GM19023 (cell line): ENCODE results near the gene RDH12.

Experiments
- ATAC-seq: cut with Tn5 transposase; IDR thresholded peaks from one replicate; pipeline ENCODE4 v1.9.1; 2021; ENCODE audit warnings: mild to moderate bottlenecking, moderate library complexity; ENCODE audit not compliant: unreplicated experiment

RDH12 gene

DNA sequence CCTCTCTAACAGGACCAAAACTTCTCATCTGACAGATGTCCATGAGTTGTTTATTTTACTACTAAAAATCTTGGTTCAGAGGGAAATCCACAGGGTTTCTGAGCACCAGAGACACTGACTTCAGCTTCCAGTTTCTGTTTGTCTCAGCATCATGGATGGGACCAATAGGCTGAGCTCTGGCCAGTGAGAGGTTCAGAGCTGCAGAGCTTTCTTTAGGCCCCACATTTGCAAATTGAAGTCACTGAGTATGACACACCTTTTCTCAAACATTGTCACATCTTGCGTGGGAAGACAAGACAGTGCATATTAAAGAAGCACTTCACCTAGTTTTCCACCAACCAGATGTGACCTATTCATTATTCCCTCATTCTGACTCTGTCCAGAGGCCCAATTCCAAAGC, 45.2 kb downstream of the RDH12 start:
- ATAC-seq: no peak

DNA sequence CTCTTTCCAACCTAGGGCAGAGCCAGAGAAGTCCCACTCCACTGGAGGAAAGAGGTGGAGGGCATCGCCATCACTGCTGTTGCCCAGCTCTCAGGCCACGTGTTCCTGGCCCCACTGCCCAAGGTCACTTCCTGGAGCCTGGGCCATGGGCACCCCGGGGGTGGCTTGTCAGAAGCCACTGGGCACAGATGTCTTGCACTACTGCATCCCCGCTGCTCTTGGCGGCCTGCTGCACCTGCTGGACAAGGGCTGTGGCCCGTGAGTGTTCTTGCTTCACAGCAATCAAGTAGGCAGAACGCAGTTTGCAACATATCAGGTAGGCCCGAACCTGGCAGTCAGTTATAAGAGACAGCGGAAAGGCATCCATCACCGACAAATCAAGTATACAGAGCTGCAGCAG, 46.6 kb downstream of the RDH12 start:
- ATAC-seq: no peak

DNA sequence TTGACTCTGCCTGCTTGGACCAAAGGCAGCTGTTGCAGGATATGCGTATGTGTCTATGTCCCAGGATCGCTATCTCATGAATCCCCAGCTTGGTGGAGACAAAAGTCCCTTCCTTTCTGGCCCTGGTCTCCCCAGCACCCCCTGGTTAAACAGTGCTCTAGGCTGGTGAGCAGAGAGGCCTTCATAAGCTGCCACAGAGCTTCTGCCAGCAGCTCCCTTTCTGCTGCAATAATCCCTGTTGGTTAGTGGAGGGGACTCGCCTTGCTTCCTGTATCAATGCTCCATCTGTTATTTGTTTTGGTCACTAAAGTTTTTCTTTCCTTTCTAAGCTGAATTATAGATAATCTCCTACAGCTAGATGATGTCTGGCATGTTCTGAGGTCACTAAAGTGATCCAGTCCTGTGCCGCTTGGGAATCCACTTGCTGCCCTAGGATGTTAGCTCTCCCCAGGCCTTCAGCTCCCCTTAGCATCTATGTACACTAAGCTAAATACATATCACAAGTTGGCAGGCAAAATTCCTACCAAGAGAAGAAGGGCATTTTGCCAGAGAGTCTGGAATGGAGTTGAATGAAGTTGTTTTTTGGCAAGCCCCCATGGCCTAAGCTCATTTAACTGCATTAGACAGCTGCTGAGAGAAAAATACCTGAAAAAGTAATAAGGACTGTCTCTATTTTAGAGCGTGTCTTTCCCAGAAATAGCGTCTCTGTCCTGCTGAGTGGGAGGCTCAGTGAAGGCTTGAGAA, 47.8 kb downstream of the RDH12 start:
- no peak for ATAC-seq

DNA sequence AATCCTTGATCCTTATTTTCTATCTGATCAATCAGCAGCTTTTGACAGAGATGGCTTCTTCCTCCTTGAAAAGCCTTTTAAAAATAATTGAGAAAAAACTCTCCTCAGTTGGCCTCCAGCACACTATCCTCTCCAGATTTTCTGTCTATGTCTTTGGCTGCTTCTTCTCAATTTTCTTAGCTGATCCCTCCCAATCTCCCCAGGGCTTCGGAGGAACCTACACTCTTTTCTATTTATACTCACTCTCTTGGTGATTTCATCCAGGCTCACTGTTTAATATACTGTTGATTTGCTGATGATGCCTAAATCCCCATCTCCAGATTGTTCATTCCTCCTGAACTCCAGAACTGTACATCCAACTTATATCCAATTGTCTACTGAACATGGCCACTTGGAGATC, 54.8 kb downstream of the RDH12 start:
- no peak for ATAC-seq

DNA sequence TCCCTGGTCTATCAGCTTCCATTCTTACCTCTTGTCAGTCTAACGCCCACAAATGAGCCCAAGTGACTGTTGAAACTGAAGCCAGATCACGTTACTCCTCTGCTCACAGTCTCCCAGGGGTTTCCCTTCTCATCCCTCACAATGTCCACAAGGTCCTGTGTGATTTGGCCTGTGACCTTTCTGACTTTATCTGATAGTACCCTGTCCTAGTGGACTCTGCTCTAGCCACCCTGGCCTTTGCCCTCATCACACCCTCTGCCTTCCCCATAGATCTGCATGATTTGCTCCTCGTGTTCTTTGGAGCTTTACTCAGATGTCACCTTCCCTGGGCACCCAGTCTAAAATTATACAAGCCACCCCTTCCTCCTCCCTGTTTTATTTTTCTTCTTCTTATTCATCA, 55.5 kb downstream of the RDH12 start:
- no peak for ATAC-seq

DNA sequence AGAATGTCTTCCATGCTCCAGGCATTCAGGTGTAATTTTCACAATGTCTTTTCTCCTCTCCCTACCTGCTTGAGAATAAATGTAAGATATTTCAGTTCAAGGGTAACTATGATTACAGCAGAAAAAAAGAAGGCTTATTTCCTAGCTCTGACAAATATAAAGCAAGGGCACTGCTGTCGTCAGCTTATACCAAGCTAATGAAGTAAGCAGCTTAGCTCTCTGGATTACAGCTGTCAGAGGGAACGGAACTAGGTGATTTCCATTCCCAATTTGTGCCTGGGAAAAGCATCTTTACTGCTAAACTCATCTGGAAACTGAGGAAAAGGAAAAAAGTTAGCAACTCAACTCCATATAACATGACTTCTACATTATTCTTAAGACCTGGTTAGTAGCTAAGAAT, 58.2 kb downstream of the RDH12 start:
- no peak for ATAC-seq

DNA sequence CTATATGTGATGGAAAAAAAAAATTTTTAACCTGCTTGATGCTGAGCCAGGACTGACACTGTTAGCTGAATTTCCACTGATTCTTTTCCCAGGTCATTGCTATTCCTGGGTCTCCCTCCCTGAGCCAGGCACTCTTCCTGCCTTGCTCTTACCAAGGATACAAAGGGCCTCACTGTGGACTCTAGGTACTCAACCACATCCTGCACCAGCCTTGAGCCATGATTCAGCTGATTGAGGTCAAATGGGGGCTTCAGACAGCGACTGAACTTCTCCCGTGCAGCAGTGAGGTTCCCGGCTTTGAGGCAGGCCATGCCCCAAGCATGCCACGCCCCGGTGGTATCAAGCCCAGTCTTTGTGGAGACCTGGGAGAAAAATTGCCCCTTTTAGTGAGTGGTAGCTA, 60.4 kb downstream of the RDH12 start:
- ATAC-seq: no peak

DNA sequence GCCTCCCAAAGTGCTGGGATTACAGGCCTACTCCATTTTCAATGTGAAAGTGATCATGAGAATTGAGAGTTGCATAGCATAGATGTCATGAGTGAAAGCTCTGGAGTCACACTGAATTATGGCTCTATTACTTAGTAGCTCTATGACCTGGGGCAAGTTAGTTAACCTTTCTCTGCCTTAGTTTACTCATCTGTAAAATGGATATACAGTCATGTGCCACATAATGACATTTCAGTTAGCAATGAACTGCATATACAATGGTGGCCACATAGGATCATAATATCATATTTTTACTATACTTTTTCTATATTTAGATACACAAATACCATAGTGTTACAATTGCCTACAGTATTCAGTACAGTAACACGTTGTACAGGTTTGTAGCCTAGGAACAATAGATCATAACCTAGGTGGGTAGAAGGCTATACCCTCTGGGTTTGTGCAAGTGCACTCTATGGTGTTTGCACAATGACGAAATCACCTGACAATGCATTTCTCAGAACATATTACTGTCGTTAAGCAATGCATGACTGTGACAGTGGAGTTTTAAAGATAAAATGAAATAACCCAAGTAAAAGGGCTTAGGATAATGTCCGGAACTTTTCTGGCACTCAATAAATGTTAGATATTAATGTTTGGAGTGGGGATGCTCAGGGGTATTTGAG, 61.6 kb downstream of the RDH12 start:
- ATAC-seq: no peak

DNA sequence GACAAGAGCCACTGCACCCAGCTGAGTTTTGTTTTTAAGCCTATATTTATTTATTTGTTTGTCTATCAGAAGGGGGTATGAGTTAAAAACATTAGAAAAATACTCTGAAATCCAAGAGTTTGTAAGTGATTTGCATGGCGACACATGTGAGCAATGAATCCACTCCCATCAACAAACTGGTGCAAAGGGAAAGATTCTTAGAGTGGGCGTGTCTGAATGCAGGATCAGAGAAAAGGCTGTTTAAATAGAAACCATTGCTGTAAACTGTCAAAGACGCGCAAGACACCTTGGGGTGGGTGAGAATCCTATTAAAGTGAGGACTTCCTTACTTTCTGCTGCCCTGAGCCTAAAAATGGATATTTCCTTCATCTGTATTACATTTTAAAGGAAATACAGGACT, 62.8 kb downstream of the RDH12 start:
- no peak for ATAC-seq

DNA sequence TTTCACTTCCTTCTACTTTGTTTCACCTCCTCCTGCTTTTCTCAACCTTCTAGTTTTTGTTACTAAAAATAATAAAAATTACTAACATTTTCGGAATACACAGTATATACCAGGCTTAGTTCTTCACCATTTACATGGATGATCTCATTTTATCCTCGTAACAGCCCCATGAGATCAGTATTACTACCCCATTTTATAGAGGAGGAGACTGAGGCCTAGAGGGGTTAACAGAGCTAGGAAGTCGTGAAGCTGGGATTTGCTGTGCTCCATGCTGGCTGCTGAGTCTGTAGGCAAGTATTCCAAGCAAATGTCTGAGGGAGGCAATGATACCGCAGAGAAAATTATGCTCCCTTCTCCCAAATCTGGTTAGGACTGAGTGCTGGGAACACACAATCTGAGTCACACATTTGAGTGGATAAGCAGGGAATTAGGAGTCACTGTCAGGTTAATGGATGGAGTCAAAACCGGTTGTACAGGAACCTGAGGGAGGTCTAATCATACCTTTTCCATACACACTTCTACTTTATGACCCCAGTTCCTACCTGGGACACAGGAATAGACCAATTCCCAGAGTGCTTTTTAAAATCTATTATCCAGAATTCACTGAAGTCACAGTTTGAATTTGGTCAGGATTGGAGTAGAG, 63.6 kb downstream of the RDH12 start:
- ATAC-seq: no peak

DNA sequence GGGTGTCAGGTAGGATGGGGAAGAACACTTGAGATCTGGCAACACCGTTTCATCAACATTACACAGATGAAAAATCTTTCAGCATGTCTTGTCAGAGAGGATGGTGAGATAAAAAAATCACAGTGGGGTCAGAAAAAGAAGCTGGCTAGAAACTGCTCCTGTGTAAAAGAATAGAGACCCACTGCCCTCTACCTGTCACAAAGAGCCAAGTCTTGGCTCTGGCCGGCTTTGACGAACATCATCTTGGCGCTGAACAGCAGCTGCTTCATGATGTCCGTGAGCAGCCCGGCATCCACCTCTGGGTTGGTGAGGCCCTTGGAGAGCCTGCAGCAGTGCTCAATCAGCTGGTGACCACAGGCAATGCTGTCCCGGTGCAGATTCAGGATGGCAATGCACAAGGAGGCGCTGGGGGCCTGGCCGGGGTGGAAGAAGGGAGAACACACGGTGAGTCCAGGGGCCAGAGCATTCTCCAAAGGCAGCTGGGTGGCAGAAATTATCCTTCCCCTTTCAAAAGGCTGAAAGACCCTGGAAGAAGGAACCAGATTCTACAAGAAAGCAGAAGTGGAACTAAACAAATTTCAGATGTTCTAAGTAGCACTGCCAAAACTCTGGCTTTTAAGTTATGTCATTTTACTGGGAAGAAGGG, 64.5 kb downstream of the RDH12 start:
- no peak for ATAC-seq

DNA sequence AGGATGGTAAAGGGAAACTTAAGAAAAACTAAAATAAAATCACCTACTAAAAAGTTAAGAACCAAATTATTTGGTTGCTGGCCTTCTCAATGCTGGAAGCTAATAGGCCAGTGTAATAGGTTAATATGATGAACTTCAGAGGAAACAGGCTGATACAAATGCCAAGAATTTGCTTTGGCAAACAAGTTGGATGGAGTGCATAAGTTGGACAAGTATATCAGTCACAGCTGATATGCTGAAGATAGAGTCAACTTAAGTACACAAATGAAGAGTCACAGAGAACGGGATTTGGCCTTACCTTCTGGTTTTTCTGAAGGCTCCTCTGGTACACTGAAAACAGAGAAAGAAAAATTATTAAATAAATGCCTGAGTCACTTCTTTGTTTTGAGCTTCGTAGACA, 66.5 kb downstream of the RDH12 start:
- no peak for ATAC-seq

DNA sequence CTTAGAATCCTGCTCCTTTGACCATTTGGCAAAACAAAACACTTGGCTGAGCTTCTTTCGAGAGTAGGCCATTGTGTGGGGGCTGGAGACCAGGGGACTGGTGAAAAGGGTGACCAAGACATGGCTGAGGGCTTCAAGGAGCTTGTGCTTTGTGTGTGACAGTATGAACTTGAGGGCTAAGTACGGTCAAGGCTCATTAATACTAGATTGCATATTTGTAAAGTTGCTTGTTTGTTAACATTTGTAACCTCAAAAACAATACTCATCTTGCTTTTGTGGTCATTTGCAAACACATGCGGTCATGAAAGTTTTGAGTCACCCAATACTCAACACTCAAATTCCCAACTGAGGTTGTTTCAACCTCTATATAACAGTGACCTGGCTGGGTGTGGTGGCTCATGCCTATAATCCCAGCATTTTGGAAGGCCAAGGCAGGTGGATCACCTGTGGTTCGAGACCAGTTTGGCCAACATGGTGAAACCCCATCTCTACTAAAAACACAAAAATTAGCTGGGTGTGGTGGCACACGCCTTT, 72.2 kb downstream of the RDH12 start:
- no peak for ATAC-seq

DNA sequence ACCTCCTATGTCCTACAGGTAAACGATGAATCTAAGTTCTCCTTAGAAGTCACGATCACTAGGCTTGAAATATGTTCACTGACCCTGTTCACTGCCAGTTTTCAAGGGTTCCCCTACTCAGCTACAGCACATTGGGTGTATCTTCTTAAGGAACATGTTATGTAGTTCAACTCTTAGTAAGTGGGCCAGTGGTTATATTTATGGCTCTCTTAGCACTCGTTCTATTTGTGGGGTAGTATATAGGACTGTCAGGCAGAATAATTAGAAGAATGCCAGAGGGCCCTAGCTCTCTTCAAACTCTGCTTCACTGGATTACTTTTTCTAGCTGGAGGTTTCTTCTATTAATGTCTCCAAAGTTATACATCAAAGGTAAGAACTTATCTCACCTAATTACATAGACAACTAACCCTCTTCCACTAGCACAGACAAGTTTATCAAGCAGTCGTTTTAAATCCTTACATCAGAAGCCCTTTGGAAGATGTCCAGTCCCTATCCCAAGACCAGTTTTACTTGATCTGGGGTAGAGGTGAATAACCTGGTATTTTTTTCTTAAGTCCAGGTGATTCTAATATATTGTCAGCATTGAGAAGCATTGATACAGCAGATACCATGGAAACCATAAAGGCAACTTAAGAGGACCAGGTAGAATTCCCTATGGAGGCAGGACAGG, 75.1 kb downstream of the RDH12 start:
- no peak for ATAC-seq

DNA sequence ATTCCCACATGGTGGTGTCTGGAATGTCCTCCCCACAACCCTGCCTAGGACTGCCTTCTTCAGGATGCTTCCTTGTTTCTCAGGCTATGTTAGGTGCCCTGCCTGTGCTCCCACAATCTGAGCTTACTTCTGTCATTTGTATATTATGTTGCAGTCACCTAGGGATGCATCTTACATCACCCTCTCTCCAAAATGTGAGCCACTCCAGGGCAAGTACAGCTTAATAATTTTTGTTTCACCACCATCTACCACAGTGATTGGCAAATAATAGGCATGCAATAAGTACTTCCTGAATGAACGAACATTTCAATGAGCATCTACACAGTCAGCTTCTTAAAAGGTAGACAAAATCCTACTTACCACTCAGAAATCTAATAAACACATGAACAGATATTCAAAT, 77.1 kb downstream of the RDH12 start:
- no peak for ATAC-seq

DNA sequence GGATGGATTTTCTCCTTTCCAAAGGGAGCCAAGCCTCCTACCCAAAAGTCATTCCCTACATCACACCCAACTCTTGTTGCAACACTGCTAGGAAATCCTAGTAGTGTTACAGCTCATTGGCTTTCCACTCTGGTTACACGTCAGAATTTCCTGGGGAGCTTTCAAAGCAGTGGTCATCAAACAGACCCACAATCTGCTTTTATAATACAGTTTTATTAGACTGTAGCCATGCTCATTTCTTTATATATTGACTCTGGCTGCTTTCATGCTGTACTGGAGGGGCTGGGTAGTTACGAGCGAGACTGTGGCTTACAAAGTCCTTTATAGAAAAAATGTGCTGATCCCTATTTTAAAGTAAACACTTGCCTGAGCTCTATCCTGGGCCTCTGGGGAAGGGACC, 80.4 kb downstream of the RDH12 start:
- ATAC-seq: no peak
